LNCaP clone FGC (cell line): ENCODE data around the gene ADGRF3.
"Not testable (repeated sequence)": the region's sequence is repeated elsewhere in the genome, so short reads cannot be mapped to it uniquely, and the experiment has no call there.

Experiments used
- DNase-seq: peaks from one replicate; pipeline ENCODE4 v3.0.0-alpha.2; 2011; ENCODE audit warnings: low read depth
- H3K4me3 ChIP-seq: 2 replicates; pipeline ENCODE4 v1.5.1; 2011; ENCODE audit warnings: mild to moderate bottlenecking, low read depth, low read length, control low read depth
- TF ChIP-seq, protein P1 (sequence below): IDR thresholded peaks from 2 replicates; pipeline ENCODE4 v1.5.1; 2012; ENCODE audit warnings: mild to moderate bottlenecking; ENCODE audit not compliant: control insufficient read depth, insufficient read depth; ENCODE audit errors: extremely low read depth

Gene ADGRF3

DNA sequence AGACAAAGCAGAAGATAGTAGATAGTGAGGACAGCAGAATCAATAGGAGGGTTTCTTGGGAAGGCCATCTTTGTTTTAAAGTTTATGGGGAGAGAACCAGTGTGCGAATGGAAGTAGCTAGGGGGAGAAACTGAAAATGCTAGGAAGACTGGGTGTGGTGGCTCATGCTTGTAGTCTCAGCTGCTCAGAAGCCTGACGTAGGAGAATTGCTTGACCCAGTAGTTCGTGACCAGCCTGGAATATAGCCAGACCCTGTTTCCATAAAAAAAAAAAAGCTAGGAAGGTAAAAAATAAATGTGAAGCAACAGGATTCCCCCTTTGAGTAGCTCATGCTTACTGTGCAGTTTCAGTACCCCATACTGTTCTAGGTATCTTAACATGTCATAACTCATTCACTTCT is 36.0 kb upstream of the ADGRF3 start:
- TF ChIP-seq, protein P1, sequence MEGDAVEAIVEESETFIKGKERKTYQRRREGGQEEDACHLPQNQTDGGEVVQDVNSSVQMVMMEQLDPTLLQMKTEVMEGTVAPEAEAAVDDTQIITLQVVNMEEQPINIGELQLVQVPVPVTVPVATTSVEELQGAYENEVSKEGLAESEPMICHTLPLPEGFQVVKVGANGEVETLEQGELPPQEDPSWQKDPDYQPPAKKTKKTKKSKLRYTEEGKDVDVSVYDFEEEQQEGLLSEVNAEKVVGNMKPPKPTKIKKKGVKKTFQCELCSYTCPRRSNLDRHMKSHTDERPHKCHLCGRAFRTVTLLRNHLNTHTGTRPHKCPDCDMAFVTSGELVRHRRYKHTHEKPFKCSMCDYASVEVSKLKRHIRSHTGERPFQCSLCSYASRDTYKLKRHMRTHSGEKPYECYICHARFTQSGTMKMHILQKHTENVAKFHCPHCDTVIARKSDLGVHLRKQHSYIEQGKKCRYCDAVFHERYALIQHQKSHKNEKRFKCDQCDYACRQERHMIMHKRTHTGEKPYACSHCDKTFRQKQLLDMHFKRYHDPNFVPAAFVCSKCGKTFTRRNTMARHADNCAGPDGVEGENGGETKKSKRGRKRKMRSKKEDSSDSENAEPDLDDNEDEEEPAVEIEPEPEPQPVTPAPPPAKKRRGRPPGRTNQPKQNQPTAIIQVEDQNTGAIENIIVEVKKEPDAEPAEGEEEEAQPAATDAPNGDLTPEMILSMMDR = no peak
- no peak for DNase-seq

DNA sequence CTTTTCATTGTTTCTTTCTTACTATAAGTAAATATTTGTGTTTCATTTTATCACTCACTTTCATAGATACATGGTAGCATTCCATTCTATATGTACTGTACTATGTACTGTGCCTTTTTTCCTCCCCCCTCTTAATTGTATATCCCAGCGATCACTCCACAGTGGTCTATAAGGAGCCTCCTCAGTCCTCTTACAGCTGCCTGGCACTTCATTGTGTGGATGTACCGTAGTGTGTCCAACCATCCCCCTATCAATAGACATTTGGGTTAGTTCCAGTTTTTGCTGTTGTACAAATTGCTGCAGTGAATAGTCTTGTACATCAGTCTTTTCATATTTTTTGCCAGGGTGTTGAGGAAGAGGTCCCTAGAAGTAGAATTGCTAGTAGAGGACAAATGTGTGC is 33.7 kb upstream of the ADGRF3 start:
- TF ChIP-seq, protein P1 = no peak
- DNase-seq = peak; percentile 26
- no peak overlapping the region; the same call in 1 of the 2 replicates for H3K4me3 ChIP-seq

More for the DNA sequence above, 36.0 kb upstream of the ADGRF3 start:
- H3K4me3 ChIP-seq = no peak overlapping the region

- TF ChIP-seq, protein P1 = no peak
- no peak for DNase-seq
- H3K4me3 ChIP-seq = no peak overlapping the region
These were observed 30.2 kb upstream of the ADGRF3 start for GRCh38 chr2:26376799-26377198.

GRCh38 chr2:26370909-26371308 is 24.3 kb upstream of the ADGRF3 start:
- not testable (repeated sequence) for H3K4me3 ChIP-seq, DNase-seq

- H3K4me3 ChIP-seq, DNase-seq: not testable (repeated sequence)
These were observed 23.1 kb upstream of the ADGRF3 start for GRCh38 chr2:26369664-26370063.

DNA sequence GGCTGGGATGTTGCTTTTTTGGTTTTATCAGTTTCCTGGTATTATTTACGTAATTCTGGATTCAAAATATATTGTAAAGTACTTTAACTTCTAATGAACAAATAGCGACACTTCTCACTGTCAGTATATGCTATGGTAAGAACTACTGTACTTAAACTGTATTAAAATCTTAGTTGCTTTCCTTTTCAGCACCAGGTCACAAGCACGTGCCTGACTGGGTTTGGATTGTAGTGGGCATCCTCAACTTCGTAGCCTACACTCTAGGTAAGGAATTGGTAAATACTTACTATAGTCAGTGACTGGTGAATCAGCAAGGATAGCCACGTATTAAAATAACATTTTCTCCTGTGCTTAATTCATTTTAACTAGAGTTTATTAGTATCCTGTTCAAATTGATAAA is 20.4 kb upstream of the ADGRF3 start:
- no peak overlapping the region for H3K4me3 ChIP-seq
- DNase-seq = no peak
- TF ChIP-seq, protein P1 = no peak

GRCh38 chr2:26364669-26365068 is 18.1 kb upstream of the ADGRF3 start:
- TF ChIP-seq, protein P1 = no peak
- H3K4me3 ChIP-seq = no peak overlapping the region

DNA sequence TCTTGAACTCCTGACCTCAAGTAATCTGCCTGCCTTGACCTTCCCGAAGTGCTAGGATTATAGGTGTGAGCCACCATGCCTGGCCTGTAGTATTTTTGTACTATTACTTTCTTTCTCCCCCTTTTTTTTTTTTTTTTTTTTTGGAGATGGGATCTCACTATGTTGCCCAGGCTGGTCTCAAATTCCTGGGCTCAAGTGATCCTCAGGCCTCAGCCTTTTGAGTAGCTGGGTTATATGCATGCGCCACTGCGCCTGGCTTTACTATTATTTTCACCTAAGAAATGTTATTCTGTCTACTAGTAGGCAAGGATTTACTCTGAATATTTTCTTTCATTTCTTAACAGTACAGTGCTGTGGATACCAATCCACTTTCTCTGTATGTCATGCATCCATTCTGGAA is 17.4 kb upstream of the ADGRF3 start:
- no peak for DNase-seq
- TF ChIP-seq, protein P1 = no peak
- H3K4me3 ChIP-seq = no peak overlapping the region

More at GRCh38 chr2:26364669-26365068, 18.1 kb upstream of the ADGRF3 start:
- DNase-seq = no peak
